Measurements from ENCODE around the gene CEACAM4.

CEACAM4 gene

GRCh38 chr19:41649827-41650226, 23.0 kb upstream of the CEACAM4 start:
- no peaks in the 10 kb centered on the region for H3K79me2 ChIP-seq (ENCODE audit: insufficient read depth, low read length)
- H3K9ac ChIP-seq (ENCODE audit: low read length), result no peak overlapping the region
- no peak overlapping the region for H3K4me3 ChIP-seq (ENCODE audit: insufficient read depth, low read length, poor library complexity, severe bottlenecking)
- no peaks in the 10 kb centered on the region for H3K27me3 ChIP-seq (ENCODE audit: low read length)
- no peak overlapping the region for H2AFZ ChIP-seq (ENCODE audit: low read depth, low read length, severe bottlenecking)
- no peak overlapping the region for H3K4me2 ChIP-seq (ENCODE audit: low read depth, low read length, poor library complexity, severe bottlenecking)
- H3K9me3 ChIP-seq (ENCODE audit: insufficient read depth, low read length), result no peaks in the 10 kb centered on the region
- no peak for TF ChIP-seq EZH2phosphoT487 (conservative IDR thresholded peaks at IDR 0.05; ENCODE audit: low read length)
- TF ChIP-seq, protein P1, sequence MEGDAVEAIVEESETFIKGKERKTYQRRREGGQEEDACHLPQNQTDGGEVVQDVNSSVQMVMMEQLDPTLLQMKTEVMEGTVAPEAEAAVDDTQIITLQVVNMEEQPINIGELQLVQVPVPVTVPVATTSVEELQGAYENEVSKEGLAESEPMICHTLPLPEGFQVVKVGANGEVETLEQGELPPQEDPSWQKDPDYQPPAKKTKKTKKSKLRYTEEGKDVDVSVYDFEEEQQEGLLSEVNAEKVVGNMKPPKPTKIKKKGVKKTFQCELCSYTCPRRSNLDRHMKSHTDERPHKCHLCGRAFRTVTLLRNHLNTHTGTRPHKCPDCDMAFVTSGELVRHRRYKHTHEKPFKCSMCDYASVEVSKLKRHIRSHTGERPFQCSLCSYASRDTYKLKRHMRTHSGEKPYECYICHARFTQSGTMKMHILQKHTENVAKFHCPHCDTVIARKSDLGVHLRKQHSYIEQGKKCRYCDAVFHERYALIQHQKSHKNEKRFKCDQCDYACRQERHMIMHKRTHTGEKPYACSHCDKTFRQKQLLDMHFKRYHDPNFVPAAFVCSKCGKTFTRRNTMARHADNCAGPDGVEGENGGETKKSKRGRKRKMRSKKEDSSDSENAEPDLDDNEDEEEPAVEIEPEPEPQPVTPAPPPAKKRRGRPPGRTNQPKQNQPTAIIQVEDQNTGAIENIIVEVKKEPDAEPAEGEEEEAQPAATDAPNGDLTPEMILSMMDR (IDR thresholded peaks at IDR 0.05; ENCODE audit: insufficient read depth, low read length, poor library complexity, severe bottlenecking), result no peak
- H3F3A ChIP-seq (ENCODE audit: insufficient read depth), result no peaks in the 10 kb centered on the region
- H4K20me1 ChIP-seq (ENCODE audit: low read depth, low read length), result no peaks in the 10 kb centered on the region
- H3K9me2 ChIP-seq (replicated peaks; ENCODE audit: insufficient read depth, low read length), result no peaks in the 10 kb centered on the region
- no peaks in the 10 kb centered on the region for H3K36me3 ChIP-seq (ENCODE audit: low read length)
- no peak overlapping the region for H3K27ac ChIP-seq (ENCODE audit: low read depth, low read length)

GRCh38 chr19:41646589-41647204, 19.8 kb upstream of the CEACAM4 start:
- no peaks in the 10 kb centered on the region for H4K20me1 ChIP-seq (ENCODE audit: low read depth, low read length)

DNA sequence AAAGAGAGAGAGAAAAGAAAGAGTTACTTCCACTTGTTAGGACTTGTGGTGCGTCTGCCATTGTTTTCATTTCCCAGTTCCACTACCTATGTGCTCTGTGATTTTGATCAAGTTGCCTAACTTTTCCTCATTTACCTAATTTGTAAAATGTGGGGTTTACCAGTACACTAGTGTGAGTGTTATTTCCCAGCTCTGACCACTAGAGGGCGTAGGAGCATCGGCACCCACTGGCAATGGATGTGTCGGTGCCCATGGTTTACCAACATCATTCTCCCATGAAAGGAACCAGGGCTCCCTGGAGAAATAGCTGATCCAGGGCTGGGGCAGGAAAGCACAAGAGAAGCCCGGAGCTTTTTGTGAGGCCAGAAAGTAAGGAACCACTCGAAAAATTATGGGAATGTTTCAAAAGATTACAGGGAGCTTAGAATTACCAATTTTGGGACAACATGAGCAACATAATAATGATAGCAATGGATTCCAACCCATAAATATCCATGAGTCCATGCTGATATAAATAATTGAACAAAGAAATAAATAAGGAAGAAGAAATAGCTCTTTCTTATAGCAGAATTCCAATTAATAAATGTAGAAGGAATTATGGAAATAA, 15.1 kb upstream of the CEACAM4 start:
- Histone ChIP-seq H3K4me2 (ENCODE audit: low read depth, low read length, poor library complexity, severe bottlenecking) (no peak overlapping the region), H3K9me2 (replicated peaks; ENCODE audit: insufficient read depth, low read length) (no peaks in the 10 kb centered on the region), H3K4me3 (ENCODE audit: insufficient read depth, low read length, poor library complexity, severe bottlenecking) (no peak overlapping the region), H2AFZ (ENCODE audit: low read depth, low read length, severe bottlenecking) (no peak overlapping the region), H3K27me3 (ENCODE audit: low read length) (no peaks in the 10 kb centered on the region), H3K27ac (ENCODE audit: low read depth, low read length) (no peak overlapping the region), H3K36me3 (ENCODE audit: low read length) (no peaks in the 10 kb centered on the region), H3K9ac (ENCODE audit: low read length) (no peak overlapping the region), H4K20me1 (ENCODE audit: low read depth, low read length) (no peaks in the 10 kb centered on the region), H3K9me3 (ENCODE audit: insufficient read depth, low read length) (no peaks in the 10 kb centered on the region), H3K79me2 (ENCODE audit: insufficient read depth, low read length) (no peaks in the 10 kb centered on the region), H3F3A (ENCODE audit: insufficient read depth) (no peaks in the 10 kb centered on the region)
- TF ChIP-seq, protein P1 (IDR thresholded peaks at IDR 0.05; ENCODE audit: insufficient read depth, low read length, poor library complexity, severe bottlenecking), result peak; percentile 86
- TF ChIP-seq EZH2phosphoT487 (conservative IDR thresholded peaks at IDR 0.05; ENCODE audit: low read length), result no peak

More at GRCh38 chr19:41646589-41647204, 19.8 kb upstream of the CEACAM4 start:
- TF ChIP-seq, protein P1 (IDR thresholded peaks at IDR 0.05; ENCODE audit: insufficient read depth, low read length, poor library complexity, severe bottlenecking), result peak; percentile 28
- TF ChIP-seq EZH2phosphoT487 (conservative IDR thresholded peaks at IDR 0.05; ENCODE audit: low read length), result no peak
- Histone ChIP-seq H3K9me3 (ENCODE audit: insufficient read depth, low read length) (no peaks in the 10 kb centered on the region), H3K27me3 (ENCODE audit: low read length) (no peaks in the 10 kb centered on the region), H2AFZ (ENCODE audit: low read depth, low read length, severe bottlenecking) (no peak overlapping the region), H3F3A (ENCODE audit: insufficient read depth) (no peaks in the 10 kb centered on the region), H3K4me3 (ENCODE audit: insufficient read depth, low read length, poor library complexity, severe bottlenecking) (no peak overlapping the region), H3K4me2 (ENCODE audit: low read depth, low read length, poor library complexity, severe bottlenecking) (no peak overlapping the region), H3K79me2 (ENCODE audit: insufficient read depth, low read length) (no peaks in the 10 kb centered on the region), H3K9ac (ENCODE audit: low read length) (no peak overlapping the region), H3K9me2 (replicated peaks; ENCODE audit: insufficient read depth, low read length) (no peaks in the 10 kb centered on the region), H3K36me3 (ENCODE audit: low read length) (no peaks in the 10 kb centered on the region), H3K27ac (ENCODE audit: low read depth, low read length) (no peak overlapping the region)
